HG02678 (cell line): ENCODE results near the gene RBCK1.
A peak's percentile ranks its signal among the peaks of the same experiment; 100 is the strongest.
"Not testable (repeated sequence)": the region's sequence is repeated elsewhere in the genome, so short reads cannot be mapped to it uniquely, and the experiment has no call there.

ENCODE experiments used
- ATAC-seq: cut with Tn5 transposase; IDR thresholded peaks from one replicate; pipeline ENCODE4 v1.9.1; 2021; ENCODE audit warnings: mild to moderate bottlenecking, moderate library complexity; ENCODE audit not compliant: unreplicated experiment

RBCK1 gene

DNA sequence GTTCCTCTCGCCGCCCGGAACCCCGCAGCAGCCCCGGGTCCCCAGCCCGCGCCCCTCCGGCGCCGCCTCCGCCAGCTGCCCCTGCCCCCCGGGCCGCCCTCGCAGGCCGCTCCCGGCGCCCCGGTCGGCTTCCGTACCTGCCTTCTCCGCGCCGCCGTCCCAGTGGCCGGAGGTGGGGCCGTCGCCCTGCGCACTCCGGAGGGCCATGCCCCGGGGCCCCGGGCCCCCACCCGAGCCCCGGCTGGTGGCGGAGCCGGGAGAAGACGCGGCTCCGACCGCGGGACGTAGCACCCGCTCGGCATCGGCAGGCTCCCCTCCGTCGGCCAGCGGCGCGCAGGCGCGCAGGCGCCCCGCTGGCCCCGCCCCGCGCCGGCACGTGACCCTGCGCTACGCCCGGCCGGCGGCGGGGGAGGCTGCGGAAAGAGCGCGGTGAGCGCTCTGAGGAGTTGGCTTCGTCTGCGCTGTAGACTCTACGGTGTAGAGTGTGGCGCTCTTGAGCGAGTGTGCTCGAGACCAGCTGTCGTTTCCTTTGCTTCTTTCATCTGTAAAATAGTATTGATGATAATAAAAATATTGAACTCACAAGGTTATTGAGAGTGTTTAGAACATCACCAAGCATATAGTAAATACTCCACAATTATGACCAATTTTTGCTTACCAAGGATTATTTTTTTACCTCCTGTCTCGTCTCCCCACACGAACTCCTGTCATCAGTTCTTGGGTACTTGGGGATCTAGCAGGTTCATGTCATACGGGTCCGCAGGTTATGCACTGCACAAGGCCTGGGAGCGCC, 54.3 kb downstream of the RBCK1 start, which contains the start of gene TBC1D20:
Gene TBC1D20 (minus strand): TSS at position 335 of the 793 bp plus-strand sequence. CDS start 128 bp downstream, at position 207.
- peak; percentile 92 for ATAC-seq

DNA sequence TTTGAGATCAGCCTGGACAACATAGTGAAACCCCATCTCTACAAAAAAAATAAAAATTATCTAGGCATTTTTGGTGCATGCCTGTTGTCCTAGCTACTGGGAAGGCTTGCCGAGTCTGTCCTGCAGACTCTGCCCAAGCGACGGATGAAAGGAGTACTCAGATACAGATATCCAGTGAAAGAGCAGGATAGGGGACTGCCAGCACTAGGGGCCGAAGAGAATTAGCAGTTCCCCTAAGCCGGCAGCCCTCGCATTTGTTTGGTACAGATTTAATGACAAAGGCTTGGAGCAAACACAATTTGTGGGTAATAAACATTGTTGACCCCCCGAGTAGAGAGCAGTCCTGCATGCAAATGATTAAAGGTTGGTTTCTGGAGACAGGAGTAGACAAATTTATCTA, 59.7 kb downstream of the RBCK1 start:
- ATAC-seq: no peak

DNA sequence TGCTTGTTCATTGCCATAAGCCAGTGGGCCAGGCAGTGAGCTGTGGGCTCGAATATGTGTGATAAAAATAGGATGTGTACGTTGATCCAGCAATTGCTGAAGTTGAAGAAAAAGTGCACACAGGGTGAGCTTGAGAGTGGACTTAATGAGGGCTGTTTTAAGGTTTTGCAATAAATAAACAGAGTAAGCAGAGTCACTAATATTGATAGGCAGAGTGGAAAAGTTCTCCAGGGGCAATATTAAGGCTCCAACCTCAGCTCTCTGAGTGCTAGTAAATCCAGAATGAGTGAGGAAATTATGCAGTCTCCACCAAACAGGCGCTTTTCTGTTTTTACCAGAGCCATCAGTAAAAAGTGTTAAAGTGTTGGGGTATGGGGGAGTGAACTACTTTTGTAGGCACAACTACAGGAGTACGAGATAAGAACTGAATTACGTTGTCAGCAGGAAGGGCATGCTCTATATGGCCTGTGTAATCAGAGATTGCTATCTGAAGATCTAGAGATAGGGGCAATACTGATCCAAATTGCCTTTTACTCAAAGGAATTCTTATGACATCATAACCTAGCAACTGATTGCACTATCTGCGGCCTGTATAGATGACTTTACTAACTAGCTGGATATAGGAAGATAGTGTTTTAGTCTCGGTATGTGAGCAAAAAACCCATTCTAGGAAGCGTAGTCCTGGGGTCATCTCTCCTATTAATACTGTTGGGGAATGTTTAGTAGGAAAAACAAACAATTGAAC, 61.8 kb downstream of the RBCK1 start:
- ATAC-seq: no peak

DNA sequence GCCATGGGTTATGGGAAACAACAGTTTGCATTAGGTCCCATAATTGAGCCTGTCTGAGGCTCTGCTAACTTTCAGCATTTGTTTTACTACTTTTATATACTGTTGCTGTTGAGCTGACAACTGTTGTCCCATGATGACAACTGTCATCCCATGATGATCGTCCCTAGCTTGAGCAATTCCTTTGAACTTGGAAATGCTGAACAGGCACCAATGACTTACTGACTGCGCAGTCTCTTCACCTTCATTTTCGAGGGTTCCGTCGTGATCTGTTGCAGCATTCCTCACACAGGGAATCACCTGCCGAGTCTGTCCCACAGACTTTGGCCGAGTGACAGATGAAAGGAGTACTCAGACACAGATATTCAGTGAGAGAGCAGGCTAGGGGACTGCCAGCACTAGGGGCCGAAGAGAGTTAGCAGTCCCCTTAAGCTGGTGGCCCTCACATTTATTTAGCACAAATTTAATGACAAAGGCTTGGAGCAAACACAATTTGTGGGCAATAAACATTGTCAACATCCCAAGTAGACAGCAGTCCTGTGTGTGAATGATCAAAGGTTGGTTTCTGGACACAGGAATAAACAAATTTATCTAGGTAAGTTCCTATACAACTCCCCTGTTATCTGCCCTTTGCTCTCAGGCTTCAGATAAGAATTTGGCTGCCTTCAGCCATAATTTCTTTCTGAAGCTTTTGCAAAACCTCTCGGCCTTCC, 64.2 kb downstream of the RBCK1 start:
- no peak for ATAC-seq

DNA sequence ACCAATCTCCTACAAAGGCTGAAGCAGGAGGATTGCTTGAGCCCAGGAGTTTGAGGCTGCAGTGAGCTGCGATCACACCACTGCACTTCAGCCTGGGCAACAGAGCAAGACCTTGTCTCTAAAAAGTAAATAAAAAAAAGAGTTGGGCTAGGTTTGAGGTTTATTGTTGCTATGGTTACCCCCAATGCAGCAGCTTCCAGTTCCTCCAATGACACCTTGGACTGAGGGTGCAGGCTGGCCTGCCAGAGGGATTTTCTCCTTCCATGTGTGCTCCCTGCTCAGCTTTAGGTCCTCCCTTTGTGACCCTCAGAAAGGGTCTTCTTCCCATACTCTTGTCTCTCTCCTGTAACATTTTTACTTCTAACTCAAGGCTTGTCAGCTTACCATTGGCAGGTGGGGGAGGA, 64.8 kb downstream of the RBCK1 start:
- no peak for ATAC-seq

DNA sequence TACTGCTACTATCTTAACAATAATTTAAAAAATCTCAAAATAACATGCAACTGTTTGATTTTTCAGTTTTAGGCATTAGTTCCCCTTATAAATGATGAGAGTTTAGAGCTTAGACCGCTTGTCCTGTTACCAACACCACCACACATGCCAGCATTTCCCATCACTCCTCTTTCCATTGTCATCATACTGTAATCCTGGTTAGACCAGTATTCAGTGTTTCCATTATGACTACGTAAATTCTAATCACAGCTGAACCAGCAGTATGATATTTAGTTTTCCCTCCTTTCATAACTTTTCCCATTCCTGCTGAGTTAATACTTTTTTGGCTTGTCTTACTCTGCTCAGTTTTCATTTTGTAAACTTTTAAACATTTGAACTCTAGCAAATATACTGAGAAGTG, 66.5 kb downstream of the RBCK1 start:
- no peak for ATAC-seq

DNA sequence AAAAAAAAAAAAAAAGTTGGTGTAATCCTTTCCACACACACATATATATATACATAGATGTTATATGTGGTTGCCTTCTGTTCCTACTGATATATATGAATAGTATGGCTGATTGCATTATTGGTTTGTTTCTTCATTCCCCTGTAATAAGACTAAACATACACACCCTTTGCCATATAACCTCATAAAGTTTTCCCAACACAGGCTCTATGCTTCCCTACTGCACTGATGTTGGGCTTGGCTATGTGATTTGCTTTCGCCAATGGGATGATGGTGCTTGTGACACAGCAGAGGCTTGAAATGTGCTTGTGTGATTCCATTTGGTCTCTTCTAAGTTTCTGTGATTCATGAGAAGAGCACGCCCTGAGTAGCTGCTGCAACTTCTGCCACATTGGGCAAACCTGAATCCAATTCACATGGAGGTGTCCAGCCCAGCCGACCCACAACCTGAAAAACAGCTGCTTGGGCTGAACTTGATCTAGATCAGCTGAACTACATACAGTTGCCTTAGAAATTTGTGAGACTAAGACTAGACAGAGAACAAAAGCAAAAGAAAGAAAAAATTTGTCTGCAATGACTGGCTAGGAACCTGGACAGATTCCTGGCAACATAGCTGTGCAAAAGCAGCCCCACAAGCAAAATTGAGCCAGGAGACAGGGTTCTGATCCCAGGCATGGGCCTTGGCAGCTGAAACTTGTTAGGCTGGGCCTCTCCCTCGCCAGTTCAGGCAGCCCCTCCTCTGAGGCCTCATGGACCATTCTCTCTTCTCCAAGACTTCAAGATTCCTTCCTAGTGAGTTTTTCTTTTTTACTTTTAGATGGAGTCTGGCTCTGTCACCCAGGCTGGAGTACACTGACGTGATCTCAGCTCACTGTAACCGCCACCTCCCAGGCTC, 67.6 kb downstream of the RBCK1 start:
- ATAC-seq: no peak

DNA sequence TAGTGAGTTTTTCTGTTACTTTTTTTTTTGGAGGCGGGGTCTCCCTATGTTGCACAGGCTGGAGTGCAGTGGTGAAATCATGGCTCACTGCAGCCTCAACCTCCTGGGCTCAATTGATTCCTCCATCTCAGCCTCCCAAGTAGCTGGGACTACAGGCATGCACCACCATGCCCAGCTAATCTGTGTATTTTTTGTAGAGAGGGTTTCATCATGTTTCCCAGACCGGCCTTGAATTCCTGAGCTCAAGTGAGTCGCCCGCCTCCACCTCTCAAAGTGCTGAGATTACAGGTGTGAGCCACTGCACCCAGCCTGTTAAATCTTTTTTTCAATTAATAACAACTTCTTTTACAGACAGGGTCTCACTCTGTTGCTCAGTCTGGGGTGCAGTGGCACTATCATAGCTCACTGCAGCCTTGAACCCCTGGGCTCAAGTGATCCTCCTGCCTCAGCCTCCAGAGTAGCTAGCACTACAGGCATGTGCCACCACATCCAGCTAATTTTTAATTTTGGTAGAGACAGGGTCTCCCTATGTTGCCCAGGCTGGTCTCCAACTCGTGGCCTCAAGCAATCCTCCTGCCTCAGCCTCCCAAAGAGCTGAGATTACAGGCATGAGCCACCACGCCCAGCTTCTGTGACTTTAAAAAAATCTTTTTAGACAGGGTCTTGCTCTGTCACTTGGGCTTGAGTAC, 68.6 kb downstream of the RBCK1 start:
- not testable (repeated sequence) for ATAC-seq

DNA sequence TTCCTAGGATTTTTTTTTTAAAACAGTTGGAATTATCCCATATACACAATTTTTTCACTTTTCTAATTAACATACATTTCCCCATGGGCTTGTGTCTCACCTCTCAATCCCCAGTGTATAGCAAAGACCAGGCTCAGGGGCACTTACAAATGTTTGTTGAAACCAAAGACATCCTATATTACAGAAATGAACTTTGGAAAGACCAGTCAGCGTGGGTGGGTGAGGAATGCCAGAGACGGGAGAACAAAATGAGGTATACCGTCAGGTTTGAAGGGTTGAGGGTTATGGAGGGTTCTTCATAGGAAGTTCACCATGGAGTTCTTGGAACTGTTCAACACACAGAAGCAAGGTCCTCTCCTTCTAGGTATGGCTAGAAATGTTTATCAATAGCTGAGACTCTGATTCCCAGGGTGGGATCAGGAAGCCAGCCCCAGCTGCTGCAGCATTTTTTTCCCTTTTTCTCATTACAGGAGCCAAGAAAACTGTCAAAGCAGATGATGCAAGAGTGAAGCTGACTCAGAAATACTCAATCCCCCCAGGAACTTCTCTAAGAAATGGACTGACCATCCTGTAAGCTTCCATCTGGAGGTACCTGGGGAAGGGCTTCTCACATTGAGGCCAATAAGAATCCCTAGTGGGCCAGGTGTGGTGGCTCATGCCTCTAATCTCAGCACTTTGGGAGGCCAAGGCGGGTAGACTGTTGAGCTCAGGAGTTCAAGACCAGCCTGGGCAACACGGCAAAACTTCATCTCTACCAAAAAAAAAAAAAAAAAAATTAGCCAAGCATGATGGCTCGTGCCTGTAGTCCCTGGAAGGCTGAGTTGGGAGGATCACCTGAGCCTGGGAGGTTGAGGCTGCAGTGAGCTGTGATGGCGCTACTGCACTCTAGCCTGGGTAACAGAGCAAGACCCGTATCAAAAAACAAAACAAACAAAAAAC, 70.2 kb downstream of the RBCK1 start:
- ATAC-seq: no peak

DNA sequence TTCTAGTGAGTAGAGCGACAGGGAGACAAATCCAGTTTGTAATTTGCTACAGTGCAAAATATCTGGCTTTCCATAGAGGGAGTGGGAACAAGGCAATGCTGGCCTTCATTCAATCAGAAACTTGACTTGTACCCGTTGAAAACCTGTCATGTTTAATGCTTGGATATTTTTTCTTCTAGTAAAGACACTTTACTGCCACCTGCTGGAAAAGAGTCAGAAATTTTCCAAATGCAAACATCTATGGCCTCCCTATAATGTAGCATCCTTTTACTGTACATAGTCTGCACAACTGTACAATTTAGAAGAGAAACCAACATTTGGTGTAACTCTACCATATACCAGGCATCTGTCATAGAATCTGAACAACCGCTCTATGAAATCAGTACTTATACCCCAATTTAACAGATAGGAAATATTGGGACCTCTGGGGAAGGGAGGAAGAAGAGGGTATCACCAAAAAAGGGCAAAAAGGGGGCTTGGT, 70.9 kb downstream of the RBCK1 start:
- ATAC-seq: no peak

DNA sequence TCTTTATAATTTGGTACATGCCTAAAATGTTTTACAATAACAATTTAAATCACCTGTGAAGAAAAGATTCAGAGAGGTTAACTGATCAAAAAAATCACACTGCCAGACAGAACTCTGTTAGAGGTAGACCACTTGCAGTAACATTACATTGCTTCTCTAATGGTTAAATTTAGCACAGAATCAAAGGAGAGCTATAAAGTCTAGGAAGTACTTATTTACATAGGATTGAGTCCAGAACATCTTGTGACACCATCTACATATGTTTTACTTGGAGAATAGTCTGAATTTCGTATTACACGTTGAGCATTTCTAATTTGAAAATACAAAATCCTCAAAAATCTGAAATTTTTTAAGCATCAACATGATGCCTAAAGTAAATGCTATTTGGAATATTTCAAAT, 71.4 kb downstream of the RBCK1 start:
- ATAC-seq: no peak

DNA sequence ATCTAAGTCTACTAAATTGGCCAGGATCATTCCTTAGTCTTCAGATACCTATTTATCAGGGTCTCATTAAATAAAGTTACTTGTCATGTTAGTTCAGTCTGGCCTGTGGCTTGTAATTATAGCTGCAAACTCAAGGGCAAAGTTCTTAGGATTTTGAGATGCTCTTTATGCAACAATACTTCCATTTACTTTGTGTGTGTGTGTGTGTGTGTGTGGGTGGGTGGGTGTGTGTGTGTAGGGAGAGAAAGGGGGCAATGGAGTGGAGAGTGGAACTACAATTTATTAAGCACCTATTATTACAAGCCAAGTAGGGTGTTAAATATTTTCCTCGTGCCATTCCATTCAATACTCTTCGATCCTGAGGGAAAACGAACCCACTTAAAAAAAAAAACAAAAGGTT, 71.9 kb downstream of the RBCK1 start:
- no peak for ATAC-seq

DNA sequence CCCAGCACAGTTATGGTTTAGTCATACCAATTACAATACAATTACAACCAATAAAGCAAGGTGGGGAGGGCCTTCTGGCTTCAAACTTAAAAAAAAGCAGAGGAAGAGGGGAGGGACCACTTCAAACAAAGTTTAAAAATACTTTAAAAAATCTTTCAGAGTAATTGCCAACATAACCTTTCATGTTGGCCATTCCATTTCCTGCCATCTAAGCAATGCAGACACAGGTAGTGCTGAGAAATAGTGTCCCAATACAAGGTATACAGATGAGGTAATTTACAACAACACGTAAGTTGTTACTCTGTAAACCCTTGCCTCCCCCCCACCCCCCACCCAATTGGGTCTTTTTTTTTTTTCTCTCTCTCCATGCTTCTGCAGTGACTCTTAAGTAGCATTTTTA, 73.1 kb downstream of the RBCK1 start:
- ATAC-seq: no peak
